ENCODE results near the gene MRPL36.

Gene MRPL36

DNA sequence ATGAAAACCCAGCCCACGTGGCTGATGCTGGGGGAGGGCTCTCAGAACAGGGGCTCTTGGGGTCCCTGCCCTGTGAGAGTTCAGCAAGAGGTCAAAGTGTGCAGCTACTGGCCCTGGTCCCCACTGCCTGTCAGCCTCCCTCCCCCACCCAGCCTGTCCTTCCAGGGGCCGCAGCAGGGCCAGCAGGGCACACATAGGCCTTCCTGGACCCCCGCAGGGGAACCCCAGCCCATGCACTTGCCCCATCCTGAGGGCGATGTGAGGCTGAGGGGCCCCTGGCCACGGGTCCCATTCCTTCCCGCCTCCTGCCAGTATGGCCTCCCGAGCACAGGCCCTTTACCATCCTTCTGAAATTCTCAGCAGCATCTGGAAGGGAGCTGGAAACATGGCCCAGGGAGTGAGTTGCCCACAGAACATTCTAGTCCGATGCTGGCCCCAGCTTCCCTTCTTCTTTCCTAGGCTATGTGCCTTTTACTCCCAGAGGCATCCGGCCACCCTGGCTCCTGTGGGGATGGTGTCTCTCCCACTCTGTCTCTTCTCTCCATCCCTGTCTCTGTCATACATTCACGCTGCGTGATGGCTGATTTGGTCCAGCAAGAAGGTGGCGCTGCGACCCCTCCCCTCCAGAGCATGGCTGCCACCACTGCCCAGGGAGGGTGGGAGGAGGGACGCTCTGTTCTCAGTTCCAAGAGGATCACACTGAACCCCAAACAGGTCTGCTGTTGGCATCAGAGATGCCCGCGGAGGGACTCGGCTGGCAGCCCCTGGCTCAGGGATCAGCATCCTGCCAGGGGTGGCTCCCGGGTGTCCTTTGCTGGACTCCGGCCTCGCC, 19.6 kb downstream of the MRPL36 start:
- no peak for FAIRE-seq

DNA sequence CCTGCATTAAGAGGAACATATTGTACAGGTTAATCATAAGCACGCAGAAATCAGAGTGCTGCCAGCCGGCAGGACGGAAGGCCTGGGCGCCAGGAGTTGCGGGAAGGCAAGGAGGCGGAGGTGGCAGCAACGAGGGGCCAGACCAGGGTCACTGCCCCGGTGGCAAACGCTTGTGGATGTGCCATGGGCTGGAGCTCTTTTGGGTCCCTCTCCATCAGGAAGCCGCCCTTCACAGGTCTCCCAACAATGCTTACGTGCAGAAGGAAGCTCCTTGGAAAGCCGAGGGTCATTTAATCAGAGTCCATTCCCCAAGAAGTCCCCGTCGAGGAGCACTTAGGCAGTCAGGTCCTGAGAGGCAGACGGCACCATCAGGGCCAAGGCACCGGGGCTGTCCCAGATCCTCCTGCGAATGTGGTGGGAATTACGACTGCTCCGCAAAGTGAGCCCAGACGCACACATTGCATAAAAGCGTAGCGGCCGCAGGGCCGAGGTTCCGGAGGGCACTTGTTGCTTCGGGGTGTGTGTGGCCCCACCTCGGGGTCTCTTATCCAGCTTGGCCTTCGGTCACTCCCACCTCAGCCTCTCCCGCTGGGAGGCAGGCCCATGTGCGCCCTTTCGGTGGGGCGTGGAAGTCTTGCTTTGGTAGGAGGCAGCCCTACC, 20.5 kb downstream of the MRPL36 start:
- FAIRE-seq, result no peak

- FAIRE-seq, result no peak
These were observed 21.3 kb downstream of the MRPL36 start for GRCh38 chr5:1778138-1779020.

DNA sequence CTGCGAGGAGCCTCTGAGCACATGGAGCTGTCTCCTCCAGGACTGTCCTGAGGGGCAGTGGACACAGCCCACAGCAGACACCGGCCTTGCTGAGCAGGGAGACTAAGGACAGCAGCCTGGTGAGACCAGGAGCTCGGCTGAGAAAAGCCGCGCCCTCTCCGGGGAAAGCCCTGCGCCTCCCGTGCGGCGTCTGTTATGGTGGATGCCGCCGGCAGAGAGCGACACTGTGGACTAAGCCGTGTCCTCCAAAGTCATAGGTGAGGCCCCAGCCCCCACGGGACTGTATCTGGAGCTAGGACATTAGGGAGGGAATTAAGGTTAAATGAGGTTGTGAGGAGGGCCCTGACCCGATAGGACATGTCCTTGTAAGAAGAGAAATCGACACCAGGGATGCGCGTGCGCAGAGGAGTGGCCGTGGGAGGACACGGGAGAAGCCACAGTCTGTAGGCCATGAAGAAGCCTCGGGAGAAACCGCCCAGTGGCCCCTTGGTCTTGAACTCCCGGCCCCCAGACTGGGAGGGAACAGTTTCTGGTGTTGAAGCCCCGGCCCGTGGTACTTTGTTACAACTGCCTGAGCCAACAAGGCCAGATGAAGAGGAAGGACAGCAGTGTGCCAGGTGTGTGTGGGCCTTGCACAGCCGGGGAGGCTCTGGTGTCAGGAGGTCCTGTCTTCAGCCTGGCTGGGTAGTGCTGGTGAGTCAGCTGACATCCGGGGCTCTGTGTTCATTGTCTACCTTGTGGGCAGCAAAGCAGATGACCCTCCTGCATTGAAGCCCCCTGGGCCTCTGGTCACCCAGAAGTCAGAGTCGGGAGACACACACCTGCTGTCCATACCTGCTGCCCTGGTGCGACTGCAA, 22.1 kb downstream of the MRPL36 start:
- FAIRE-seq, result no peak

- no peak for FAIRE-seq
These were observed 22.8 kb downstream of the MRPL36 start for GRCh38 chr5:1776831-1777230.

DNA sequence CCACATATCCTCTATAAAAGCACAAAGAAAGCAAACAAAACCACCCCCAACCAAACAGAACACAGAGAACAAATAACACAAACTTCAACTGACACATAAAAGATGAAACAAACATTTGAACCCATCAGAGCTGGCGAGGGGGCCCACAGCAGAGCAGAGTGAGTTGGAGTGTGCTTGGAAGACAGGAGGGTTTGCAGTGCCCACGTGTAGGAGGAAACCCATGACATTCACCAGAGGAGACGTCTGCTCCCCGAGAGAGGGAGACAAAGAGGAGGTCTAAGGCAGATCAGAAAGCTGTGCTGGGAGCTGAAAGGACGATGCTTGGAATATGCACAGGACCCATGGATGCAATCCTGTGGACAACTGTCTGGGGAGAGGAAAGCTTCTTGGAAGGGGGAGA, 27.0 kb downstream of the MRPL36 start:
- no peak for FAIRE-seq

DNA sequence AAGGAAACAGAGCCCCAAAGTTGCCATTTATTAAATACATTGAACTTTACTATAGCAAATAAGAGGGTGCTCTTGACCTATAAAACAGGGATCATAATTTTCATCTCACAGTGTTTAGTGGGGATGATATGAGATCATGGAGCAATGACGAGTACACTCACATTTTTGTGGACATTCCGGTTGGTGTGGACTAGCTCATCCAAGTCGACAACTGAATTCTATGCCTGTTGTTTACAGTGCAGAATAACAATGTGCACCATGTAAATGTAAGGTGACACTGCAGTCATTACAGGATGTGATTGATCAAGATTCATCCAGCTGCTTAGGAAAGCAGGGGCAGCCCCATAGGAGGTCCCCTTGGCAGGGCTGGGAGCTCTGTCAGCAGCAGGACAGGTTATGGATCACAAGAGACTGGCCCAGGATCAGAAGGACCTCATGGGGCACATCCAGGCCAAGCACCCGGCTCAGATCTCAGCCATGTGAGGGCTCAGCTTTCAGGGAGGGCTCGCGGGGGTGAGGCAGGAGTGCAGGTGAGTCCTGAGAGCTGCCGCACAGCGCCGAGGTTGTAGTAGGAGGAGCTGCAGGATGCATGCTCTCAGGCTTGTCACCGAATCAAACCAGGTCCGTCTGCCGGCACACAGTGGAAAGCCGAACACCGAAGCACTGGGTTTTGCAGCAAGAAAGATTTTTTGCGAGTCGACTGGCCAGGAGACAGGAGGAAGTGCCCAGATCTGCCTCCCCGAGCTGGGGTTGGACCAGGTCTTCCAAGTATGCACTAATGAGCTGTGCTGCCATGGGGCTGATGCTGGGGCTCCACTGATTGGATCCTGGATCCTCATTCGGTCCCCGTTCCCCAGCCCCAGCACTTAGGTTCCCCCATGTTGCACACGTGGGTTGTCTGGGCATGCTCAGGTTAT, 28.2 kb downstream of the MRPL36 start:
- no peak for FAIRE-seq

- no peak for FAIRE-seq
These were observed 29.2 kb downstream of the MRPL36 start for GRCh38 chr5:1770443-1770802.

DNA sequence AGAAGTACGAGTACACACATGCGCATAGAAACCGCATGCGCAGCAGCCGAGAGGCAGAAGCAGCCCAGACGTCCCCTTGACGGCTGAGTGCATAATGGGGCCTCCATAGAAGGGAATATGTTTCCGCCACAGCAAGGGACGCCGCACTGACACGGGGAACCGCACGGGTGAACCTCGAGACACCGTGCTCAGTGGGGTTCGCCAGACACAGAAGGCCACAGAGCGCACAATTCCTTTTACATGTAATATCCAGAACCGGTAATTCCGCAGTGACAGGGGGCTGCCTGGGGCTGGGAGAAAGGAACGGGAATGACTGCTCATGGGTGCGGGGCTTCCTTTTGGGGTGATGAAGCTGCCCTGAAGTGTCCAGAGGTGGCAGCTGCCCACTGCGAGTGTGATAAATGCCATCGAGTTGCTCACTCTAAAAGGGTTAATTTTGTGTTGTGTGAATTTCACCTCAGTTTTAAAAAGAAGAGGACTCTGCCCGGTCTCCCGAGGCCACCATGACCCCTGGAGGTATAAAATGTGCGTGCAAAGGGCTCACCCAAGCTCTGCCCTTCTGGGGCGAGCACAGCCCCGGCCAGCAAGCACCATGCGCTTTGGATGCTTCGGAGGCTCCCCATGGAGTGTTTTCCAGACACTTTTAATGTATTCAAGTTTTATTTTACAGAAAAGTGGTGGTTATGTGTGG, 29.7 kb downstream of the MRPL36 start:
- no peak for FAIRE-seq

- no peak for FAIRE-seq
These were observed 30.5 kb downstream of the MRPL36 start for GRCh38 chr5:1769017-1769640.

DNA sequence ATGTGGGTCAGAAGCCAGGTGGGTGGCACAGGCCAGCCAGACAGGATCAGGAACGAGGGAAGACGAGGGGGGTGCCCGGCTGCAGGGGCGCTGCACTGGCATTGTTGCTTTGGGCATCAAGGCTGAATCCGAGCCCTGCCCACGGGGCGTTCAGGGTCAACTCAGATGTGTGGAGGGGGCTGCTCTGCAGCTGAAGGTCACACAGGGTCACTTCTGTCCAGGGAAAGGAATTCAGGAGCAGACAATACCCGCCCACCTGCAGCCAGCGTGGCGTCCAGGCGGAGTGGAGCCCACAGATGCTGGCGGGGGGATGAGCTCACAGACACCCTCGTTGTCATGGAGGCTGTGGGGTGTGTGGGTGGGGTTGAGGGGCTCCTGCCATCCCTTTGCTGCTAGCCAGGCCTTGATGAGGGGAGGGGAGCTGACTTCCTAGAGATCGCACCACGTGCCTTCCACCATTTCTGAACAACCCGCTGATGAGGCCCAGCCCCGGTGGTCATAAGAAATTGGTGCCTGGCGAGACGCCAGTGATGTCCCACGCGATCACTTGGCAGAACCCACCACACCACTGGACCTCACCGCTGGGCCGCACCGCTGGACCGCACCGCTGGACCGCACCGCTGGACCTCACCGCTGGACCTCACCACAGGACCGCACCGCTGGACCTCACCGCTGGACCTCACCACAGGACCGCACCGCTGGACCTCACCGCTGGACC, 31.2 kb downstream of the MRPL36 start:
- no peak for FAIRE-seq

DNA sequence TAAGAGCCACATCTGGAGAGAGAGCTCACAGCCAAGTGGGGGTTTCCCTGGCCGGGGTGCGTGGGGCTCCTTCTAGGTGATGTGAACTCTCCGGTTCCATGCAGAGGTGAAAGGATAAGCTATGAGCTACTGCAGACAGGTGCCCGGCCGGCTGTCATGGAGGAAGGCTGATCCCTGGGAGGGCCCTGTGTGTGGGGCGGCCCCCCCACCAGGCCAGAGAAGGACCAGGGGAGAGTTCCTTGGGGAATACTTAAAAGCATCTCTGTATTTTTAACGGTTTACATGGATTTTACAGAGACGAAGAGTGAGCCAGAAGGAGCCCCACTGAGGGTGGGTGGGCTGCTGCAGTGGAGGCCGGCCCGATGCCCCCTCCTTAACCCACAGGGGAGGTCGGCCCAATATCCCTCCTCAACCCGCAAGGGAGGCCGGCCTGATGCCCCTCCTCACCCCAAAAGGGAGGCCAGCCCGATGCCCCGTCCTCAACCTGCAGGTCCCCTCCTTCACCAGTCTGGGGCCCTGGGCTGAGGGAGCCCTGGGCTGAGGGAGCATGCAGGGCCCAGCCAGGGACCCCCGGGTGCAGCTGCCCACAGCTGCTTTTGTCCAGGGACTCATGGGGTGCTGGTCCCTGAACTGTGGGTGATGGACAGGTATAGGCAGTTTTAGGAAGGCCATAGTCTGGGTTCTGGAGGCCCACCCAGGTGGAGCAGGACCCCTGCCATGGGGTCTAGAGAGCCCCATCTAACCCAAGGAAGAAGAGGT, 31.9 kb downstream of the MRPL36 start:
- no peak for FAIRE-seq

DNA sequence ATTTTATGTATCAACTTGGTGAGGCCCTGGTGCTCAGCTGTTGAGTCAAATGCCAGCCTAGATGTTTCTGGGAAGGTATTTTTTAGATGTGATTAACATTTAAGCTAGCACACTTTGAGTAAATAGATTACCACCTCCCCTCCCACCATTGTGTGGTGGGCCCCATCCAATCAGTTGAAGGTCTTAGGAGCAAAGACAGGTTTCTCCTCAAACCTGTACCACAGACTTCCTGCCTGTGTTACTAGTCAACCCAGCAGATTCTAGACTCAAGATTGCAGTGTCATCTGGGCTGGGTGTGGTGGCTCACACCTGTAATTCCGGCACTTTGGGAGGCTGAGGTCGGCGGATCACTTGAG, 33.8 kb downstream of the MRPL36 start:
- no peak for FAIRE-seq

DNA sequence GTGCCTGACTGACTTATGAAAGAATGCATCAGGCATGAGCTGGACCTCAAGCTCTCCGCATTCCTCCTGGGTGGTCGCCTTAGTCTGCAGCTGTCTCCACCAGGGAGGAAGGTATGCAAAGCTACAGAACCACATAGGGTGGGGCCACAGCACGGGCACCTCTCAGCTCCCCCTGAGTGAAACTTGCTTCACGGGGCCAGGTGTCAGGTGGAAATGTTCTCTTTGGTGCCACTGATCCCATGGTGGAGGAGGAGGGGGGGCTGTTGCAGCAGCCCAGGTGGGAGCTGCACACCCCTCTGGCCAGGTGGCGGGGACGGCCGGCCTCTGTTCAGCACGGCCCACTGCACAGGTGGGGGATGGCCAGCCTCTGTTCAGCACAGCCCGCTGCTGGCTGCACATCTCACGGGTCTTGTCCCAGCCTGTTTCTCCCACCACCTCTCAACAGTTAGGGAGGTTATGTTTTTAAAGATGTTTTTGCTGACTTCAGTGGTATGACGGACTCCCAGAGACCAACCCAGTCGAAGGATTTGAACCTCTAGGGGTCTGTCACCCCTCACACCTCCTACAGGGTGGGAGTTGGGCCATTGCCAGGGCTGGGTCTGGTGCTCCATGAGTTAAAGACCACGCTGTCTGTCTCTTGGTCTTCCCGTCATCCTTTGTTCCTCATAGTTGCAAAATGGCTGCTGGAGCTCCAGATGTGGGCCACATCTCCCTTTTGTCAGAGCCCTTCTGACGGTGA, 34.3 kb downstream of the MRPL36 start:
- FAIRE-seq, result no peak

DNA sequence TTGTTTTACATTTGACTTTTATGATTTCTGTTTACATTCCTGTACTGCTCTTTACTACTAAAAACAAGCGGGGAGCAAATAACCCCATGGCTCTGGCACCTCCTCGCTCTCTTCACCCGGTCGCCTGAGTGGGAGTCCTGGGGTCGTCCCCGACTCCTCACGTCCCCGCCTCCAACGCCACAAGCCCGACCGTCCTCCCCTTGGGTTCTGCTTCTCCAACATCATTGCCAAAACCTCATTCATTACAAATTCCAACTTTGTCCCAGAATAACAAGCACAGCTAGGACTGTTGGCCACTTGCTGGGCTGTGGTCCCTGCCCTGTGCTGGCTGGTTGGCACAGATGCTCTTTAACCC, 35.1 kb downstream of the MRPL36 start:
- FAIRE-seq, result no peak

DNA sequence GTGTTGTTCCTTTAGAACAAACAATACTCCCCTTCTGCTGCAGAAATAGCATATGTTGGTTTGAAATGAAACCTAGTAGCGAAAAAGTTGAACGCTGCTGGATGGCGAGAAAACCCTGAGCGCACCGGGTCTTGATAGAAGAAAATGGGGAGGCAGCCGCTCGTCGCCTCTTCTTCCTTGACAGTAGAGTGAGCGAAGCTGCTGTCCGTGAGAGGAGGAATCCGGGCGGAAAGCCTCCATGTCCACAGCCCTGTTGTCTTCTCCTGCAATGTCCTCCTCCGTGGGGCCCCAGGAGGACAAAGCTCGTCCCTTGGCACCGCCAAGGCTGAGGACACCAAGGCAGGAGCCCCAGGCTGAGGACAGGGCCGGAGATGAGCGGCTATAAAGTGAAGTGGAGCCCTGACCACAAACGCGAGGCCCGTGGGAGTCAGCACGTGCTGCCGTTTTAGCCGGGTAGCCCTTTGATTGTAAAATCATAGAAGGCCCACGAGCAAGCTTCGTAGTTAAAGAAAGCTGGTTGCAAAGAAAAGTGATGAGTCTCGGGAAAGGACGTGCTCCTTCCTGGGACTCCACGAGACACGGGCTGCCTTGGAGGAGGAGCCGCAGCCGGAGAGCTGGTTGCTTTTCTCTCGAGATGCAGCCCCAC, 35.6 kb downstream of the MRPL36 start:
- no peak for FAIRE-seq

DNA sequence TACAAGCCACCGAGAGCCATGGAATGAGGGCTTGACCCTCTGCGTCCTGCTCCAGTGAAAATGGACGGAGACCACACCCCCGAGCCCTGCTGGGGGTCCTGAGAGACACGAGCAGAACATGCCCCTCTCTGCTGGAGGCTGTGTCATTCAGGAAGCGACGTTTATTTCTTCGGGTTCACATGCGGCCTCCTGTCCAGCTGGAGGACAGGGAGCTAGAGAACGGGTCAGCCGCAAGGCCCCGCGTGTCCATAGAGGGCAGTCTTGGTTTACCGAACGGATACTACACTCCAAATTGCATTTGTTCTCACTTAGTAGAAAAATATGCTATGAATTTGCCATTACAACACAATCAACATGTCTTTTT, 36.1 kb downstream of the MRPL36 start:
- no peak for FAIRE-seq

All from colon (tissue), 2 donors.